HepG2 (cell line): ENCODE data around the gene CAPN15. TPM values are rescaled to one million over a fixed set of nuclear protein-coding genes. Genes with fewer than 3 reads are reported as not detected.
A peak's percentile ranks its signal among the peaks of the same experiment; 100 is the strongest.

Experiments used
- EEA1 ChIP-seq: sonication (generic); formaldehyde crosslinking; IDR thresholded peaks from 2 replicates; pipeline ENCODE4 v1.5.1; 2020; ENCODE audit warnings: mild to moderate bottlenecking, missing genetic modification reagents, borderline replicate concordance
- NR2F6 ChIP-seq, 2 experiments: IDR thresholded peaks; 2 replicates each; pipeline ENCODE4 v1.6.1; 2016; ENCODE audit warnings: antibody characterized with exemption in 1 of 2, mild to moderate bottlenecking in 1 of 2
- ZKSCAN8 ChIP-seq: IDR thresholded peaks from 2 replicates; pipeline ENCODE4 v1.6.1; 2016; ENCODE audit warnings: borderline replicate concordance, missing genetic modification reagents, missing compliant biosample characterization
- ZNF407 ChIP-seq: sonication (generic); formaldehyde crosslinking; IDR thresholded peaks from one replicate; pipeline ENCODE4 v1.5.1; 2020; ENCODE audit warnings: mild to moderate bottlenecking, missing genetic modification reagents; ENCODE audit errors: not compliant biosample characterization
- ZNF761 ChIP-seq: sonication (generic); formaldehyde crosslinking; conservative IDR thresholded peaks from 2 replicates; pipeline ENCODE4 v1.4.0; 2020; ENCODE audit warnings: mild to moderate bottlenecking, missing genetic modification reagents
- ZNF784 ChIP-seq: sonication (generic); formaldehyde crosslinking; IDR thresholded peaks from 2 replicates; pipeline ENCODE4 v1.5.1; 2020; ENCODE audit warnings: missing genetic modification reagents, mild to moderate bottlenecking, borderline replicate concordance
- polyA plus RNA-seq, 8 experiments: library from polyadenylated mRNA; depleted of rRNA in 3 of 8; stranded (reverse) in 7 of 8; unstranded in 1 of 8; fragments of >200 nt; fragmentation: Illumina TruSeq in 4 of 8; extraction: Trizol in 4 of 8; gene quantifications; 2 replicates each; pipeline versions ENCODE4 v1.2.1 to v1.2.3, GENCODE V29; 2011 to 2016; ENCODE audit warnings: low read depth in 4 of 8, missing spikeins in 1 of 8, mixed read lengths in 1 of 8; ENCODE audit not compliant: insufficient read depth in 1 of 8
- total RNA-seq, 5 experiments: library from RNA; depleted of rRNA; stranded (reverse); fragments of >200 nt; fragmentation: Illumina TruSeq; extraction: Trizol; gene quantifications; 2 replicates each; pipeline ENCODE4 v1.2.3, GENCODE V29; 2016; ENCODE audit warnings: low read depth in 1 of 5
- TF ChIP-seq, protein P1 (sequence below): IDR thresholded peaks from 2 replicates; pipeline ENCODE4 v1.6.1; 2016
- TF ChIP-seq, protein P2 (sequence below): sonication (generic); formaldehyde crosslinking; IDR thresholded peaks from 2 replicates; pipeline ENCODE4; 2020; ENCODE audit warnings: missing genetic modification reagents, mild to moderate bottlenecking, borderline replicate concordance
- TF ChIP-seq, protein P3 (sequence below), 2 experiments: sonication (generic) in 1 of 2; formaldehyde crosslinking in 1 of 2; IDR thresholded peaks; 2 replicates each; pipeline versions ENCODE4 v1.4.0 to v1.6.1; 2016 to 2020; ENCODE audit warnings: borderline replicate concordance in 1 of 2, low read depth in 1 of 2, mild to moderate bottlenecking in 1 of 2, missing genetic modification reagents in 1 of 2

The CAPN15 gene
- total and polyA plus RNA-seq, 2 of the 13 experiments (the other 11 are each of a cell fraction or from before 2014, with no cell fraction given): 14.9 to 24.5 TPM

GRCh38 chr16:592518-593306 lies 65.2 kb downstream of the CAPN15 start (continued):
- TF ChIP-seq ZNF407 (CRISPR knock-in tag): peak; percentile 44
- TF ChIP-seq, protein P1, sequence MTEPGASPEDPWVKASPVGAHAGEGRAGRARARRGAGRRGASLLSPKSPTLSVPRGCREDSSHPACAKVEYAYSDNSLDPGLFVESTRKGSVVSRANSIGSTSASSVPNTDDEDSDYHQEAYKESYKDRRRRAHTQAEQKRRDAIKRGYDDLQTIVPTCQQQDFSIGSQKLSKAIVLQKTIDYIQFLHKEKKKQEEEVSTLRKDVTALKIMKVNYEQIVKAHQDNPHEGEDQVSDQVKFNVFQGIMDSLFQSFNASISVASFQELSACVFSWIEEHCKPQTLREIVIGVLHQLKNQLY (CRISPR knock-in tag): peak; percentile 23; the same call in 1 of the 2 replicates
- no peak for TF ChIP-seq EEA1 (CRISPR knock-in tag)
- TF ChIP-seq, protein P2, sequence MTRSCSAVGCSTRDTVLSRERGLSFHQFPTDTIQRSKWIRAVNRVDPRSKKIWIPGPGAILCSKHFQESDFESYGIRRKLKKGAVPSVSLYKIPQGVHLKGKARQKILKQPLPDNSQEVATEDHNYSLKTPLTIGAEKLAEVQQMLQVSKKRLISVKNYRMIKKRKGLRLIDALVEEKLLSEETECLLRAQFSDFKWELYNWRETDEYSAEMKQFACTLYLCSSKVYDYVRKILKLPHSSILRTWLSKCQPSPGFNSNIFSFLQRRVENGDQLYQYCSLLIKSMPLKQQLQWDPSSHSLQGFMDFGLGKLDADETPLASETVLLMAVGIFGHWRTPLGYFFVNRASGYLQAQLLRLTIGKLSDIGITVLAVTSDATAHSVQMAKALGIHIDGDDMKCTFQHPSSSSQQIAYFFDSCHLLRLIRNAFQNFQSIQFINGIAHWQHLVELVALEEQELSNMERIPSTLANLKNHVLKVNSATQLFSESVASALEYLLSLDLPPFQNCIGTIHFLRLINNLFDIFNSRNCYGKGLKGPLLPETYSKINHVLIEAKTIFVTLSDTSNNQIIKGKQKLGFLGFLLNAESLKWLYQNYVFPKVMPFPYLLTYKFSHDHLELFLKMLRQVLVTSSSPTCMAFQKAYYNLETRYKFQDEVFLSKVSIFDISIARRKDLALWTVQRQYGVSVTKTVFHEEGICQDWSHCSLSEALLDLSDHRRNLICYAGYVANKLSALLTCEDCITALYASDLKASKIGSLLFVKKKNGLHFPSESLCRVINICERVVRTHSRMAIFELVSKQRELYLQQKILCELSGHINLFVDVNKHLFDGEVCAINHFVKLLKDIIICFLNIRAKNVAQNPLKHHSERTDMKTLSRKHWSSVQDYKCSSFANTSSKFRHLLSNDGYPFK: no peak; the same call in 1 of the 2 replicates
- TF ChIP-seq, protein P3, sequence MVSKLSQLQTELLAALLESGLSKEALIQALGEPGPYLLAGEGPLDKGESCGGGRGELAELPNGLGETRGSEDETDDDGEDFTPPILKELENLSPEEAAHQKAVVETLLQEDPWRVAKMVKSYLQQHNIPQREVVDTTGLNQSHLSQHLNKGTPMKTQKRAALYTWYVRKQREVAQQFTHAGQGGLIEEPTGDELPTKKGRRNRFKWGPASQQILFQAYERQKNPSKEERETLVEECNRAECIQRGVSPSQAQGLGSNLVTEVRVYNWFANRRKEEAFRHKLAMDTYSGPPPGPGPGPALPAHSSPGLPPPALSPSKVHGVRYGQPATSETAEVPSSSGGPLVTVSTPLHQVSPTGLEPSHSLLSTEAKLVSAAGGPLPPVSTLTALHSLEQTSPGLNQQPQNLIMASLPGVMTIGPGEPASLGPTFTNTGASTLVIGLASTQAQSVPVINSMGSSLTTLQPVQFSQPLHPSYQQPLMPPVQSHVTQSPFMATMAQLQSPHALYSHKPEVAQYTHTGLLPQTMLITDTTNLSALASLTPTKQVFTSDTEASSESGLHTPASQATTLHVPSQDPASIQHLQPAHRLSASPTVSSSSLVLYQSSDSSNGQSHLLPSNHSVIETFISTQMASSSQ (IDR thresholded peaks at IDR 0.05; ENCODE audit: low read depth): no peak
- TF ChIP-seq, protein P3 (CRISPR knock-in tag; IDR thresholded peaks at IDR 0.05; ENCODE audit: borderline replicate concordance): no peak
- 0 out of 2 replicates have a peak, but pooled peaks have one; percentile 26 for TF ChIP-seq ZNF784 (CRISPR knock-in tag)
- TF ChIP-seq NR2F6 (IDR thresholded peaks at IDR 0.05): no peak
- no peak for TF ChIP-seq NR2F6 (CRISPR knock-in tag; IDR thresholded peaks at IDR 0.05)
- no peak for TF ChIP-seq ZKSCAN8 (CRISPR knock-in tag)
- TF ChIP-seq ZNF761: no peak
